GM12801 (cell line): ENCODE data around the gene NDNF.

ENCODE experiments used
- TF ChIP-seq, protein P1 (sequence below): IDR thresholded peaks from one replicate; pipeline ENCODE4 v1.5.1; 2011; ENCODE audit warnings: control low read depth; ENCODE audit not compliant: insufficient read length; ENCODE audit errors: extremely low read depth

The NDNF gene

GRCh38 chr4:121072224-121073003 is at the start of gene NDNF:
Gene NDNF, minus strand, starts transcription at chr4:121072535. Its CDS starts 26,698 bp downstream, at chr4:121045837.
- TF ChIP-seq, protein P1, sequence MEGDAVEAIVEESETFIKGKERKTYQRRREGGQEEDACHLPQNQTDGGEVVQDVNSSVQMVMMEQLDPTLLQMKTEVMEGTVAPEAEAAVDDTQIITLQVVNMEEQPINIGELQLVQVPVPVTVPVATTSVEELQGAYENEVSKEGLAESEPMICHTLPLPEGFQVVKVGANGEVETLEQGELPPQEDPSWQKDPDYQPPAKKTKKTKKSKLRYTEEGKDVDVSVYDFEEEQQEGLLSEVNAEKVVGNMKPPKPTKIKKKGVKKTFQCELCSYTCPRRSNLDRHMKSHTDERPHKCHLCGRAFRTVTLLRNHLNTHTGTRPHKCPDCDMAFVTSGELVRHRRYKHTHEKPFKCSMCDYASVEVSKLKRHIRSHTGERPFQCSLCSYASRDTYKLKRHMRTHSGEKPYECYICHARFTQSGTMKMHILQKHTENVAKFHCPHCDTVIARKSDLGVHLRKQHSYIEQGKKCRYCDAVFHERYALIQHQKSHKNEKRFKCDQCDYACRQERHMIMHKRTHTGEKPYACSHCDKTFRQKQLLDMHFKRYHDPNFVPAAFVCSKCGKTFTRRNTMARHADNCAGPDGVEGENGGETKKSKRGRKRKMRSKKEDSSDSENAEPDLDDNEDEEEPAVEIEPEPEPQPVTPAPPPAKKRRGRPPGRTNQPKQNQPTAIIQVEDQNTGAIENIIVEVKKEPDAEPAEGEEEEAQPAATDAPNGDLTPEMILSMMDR, result no peak

- TF ChIP-seq, protein P1, result no peak
Observed at GRCh38 chr4:121119715-121120114, 47.4 kb upstream of the NDNF start.

DNA sequence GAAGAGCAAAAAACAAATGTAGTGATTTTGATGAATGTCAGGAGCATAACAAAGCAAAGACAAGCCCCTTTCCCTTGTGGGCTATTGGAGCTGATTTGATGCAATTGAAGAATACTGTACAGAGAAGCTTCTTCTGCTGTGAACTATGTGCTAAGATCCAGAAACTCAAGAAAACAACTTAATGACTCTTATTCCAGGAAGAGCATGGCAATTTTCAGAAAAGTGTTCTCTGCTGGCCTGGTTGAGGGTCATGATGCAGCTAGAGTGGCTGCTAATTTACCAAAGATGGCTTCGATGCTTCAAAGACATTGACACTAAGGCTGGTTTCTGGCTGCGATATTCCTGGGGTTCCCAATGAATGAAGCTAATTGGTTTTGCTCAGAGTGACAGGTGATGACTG is 46.0 kb upstream of the NDNF start:
- TF ChIP-seq, protein P1, result no peak

- TF ChIP-seq, protein P1, result no peak
Observed at GRCh38 chr4:121114756-121115155, 42.4 kb upstream of the NDNF start.

DNA sequence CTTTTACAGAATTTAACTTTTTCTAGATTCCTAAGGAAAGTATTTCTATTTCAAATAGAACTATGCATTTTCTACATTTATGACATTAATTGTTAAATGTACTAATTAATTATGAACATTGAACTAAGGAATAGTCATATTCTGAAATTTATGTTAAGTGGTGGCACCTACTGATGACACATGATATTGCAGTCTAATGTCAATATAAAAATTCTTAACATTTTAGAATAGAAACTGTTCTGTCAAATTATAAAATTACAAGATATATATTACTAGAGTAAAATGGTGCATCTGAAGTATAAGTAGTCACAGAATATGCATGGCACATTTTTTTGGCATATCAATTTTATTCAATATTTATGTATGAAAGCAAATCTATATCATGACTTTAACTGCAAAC is 40.2 kb upstream of the NDNF start:
- TF ChIP-seq, protein P1, result no peak

- TF ChIP-seq, protein P1, result no peak
Observed at GRCh38 chr4:121108557-121108956, 36.2 kb upstream of the NDNF start.

DNA sequence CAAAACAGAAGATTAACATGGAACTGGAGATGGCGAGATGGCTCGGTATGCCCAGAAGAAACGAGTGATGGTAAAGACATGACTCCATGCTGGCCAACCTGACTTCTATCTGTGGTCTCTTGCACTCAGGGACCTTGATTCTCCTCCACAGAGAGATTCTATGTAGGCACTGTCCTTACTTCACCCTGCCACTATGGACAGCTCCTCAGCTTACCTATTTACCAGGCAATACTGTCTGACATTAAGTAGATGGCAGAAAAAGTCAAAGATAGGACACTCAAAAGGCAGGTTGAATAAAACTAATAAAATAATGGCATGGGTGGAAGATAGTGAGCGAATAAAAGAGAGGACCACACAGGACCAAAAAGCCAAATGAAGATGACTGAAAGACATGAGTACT is 35.2 kb upstream of the NDNF start:
- TF ChIP-seq, protein P1, result no peak
